GM19395 (cell line): Measurements from ENCODE around the gene PROM2.

ENCODE experiments used
- ATAC-seq: cut with Tn5 transposase; IDR thresholded peaks from one replicate; pipeline ENCODE4 v1.9.1; 2021; ENCODE audit warnings: mild to moderate bottlenecking, moderate library complexity; ENCODE audit not compliant: unreplicated experiment

The PROM2 gene

GRCh38 chr2:95283562-95283961 lies 9.3 kb downstream of the PROM2 start:
- ATAC-seq, result no peak

- no peak for ATAC-seq
Observed at GRCh38 chr2:95284886-95285541, 10.8 kb downstream of the PROM2 start.

GRCh38 chr2:95285542-95285932 lies 11.3 kb downstream of the PROM2 start:
- no peak for ATAC-seq

- ATAC-seq, result no peak
Observed at GRCh38 chr2:95287336-95287735, 13.1 kb downstream of the PROM2 start.

- ATAC-seq, result no peak
Observed at GRCh38 chr2:95287806-95288205, 13.6 kb downstream of the PROM2 start.

GRCh38 chr2:95289253-95289652 lies 15.0 kb downstream of the PROM2 start:
- no peak for ATAC-seq

GRCh38 chr2:95291222-95291621 lies 17.0 kb downstream of the PROM2 start:
- no peak for ATAC-seq

GRCh38 chr2:95292623-95293260 lies 18.5 kb downstream of the PROM2 start:
- ATAC-seq, result no peak

- no peak for ATAC-seq
Observed at GRCh38 chr2:95294579-95295250, 20.5 kb downstream of the PROM2 start.

GRCh38 chr2:95295376-95295775 lies 21.1 kb downstream of the PROM2 start:
- no peak for ATAC-seq

GRCh38 chr2:95296011-95296410 lies 21.8 kb downstream of the PROM2 start:
- ATAC-seq, result no peak

- ATAC-seq, result no peak
Observed at GRCh38 chr2:95296880-95297487, 22.7 kb downstream of the PROM2 start, which contains the start of gene KCNIP3. TSS of gene KCNIP3 (plus strand) at chr2:95297347. CDS start at chr2:95297439, 92 bp downstream.

- ATAC-seq, result no peak
Observed at GRCh38 chr2:95297639-95298395, 23.6 kb downstream of the PROM2 start.

GRCh38 chr2:95298486-95299111 lies 24.4 kb downstream of the PROM2 start:
- ATAC-seq, result no peak

- no peak for ATAC-seq
Observed at GRCh38 chr2:95299961-95300360, 25.7 kb downstream of the PROM2 start.

- ATAC-seq, result no peak
Observed at GRCh38 chr2:95300450-95300849, 26.2 kb downstream of the PROM2 start.

GRCh38 chr2:95301186-95301585 lies 26.9 kb downstream of the PROM2 start:
- no peak for ATAC-seq

GRCh38 chr2:95301876-95302641 lies 27.8 kb downstream of the PROM2 start:
- no peak for ATAC-seq

- ATAC-seq, result no peak
Observed at GRCh38 chr2:95303191-95303919, 29.1 kb downstream of the PROM2 start.
